Breast epithelium (tissue), 3 donors: ENCODE data around the gene RELN.

Source experiments
- CTCF ChIP-seq, 3 donors: fragments of 450-650 bp; IDR thresholded peaks; one replicate each; pipeline ENCODE4 v1.5.1; 2016 to 2017; ENCODE audit warnings: antibody characterized with exemption in 3 of 3, mild to moderate bottlenecking in 3 of 3, moderate library complexity in 3 of 3
- POLR2AphosphoS5 ChIP-seq, 3 donors: sonication (generic); formaldehyde crosslinking; IDR thresholded peaks; one replicate each; pipeline ENCODE4 v1.6.1; 2017; ENCODE audit warnings: antibody characterized with exemption in 3 of 3

- TF ChIP-seq CTCF (IDR thresholded peaks at IDR 0.05) (no peak), POLR2AphosphoS5 (IDR thresholded peaks at IDR 0.05) (no peak)
These were observed 7.2 kb upstream of the RELN start for GRCh38 chr7:103996639-103997038.
